Measurements from ENCODE around the gene HPSE2. TPM values are rescaled to one million over a fixed set of nuclear protein-coding genes. Genes with fewer than 3 reads are reported as not detected.

HPSE2 gene
- total and polyA plus RNA-seq, 2 donors (not counting 1 experiment from before 2014, with no cell fraction given), result not detected

DNA sequence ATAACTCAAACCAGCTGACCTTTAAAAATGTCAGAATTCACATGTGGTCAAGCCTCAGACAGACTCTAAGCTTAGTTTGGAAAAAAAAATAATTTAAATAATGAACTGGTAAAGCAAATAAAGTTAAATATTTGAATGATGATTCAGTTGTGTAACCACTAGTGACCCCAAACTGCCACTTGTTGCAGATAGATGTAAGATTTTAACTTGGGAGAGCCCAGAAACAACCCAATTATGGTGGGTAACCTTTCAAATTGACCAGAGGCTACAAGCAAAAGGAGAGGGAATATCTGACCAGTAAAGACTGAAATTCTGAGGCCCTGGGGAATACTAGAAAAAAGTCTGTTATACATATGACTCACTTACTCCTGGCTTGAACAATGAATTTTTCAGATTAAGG, 268.1 kb downstream of the HPSE2 start:
- CTCF ChIA-PET, result no interaction called here
- Histone ChIP-seq H4K20me1 (ENCODE audit: control insufficient read depth, insufficient read depth, low read length, poor library complexity, severe bottlenecking) (no peaks in the 10 kb centered on the region), H3K4me3 (ENCODE audit: control extremely low read depth in 1 of 5, extremely low read depth in 1 of 5, insufficient read depth in 1 of 5, low read depth in 2 of 5, low read length in 4 of 5) (no peak overlapping the region), H3K36me3 (replicated peaks in 1 of 2; ENCODE audit: control extremely low read depth in 1 of 2, control insufficient read depth in 1 of 2, extremely low read depth in 1 of 2, insufficient read depth in 2 of 2, low read length in 1 of 2) (no peaks in the 10 kb centered on the region), H3K4me2 (replicated peaks; ENCODE audit: low read depth, low read length, poor library complexity, severe bottlenecking) (no peak overlapping the region), H3K27ac (ENCODE audit: low read length in 2 of 2) (no peak overlapping the region), H3K9ac (ENCODE audit: low read length) (no peak overlapping the region), H3K27me3 (replicated peaks in 1 of 4; ENCODE audit: control extremely low read depth in 1 of 4, control insufficient read depth in 3 of 4, insufficient read depth in 4 of 4, low read length in 3 of 4) (no peaks in the 10 kb centered on the region), H3K4me1 (ENCODE audit: control insufficient read depth in 2 of 2, insufficient read depth in 2 of 2, low read length in 2 of 2) (no peaks in the 10 kb centered on the region), H3K79me2 (ENCODE audit: control insufficient read depth, insufficient read depth, low read length) (no peaks in the 10 kb centered on the region), H2AFZ (ENCODE audit: insufficient read depth, low read depth, low read length, poor library complexity, severe bottlenecking) (no peak overlapping the region), H3K9me3 (ENCODE audit: control extremely low read depth in 1 of 3, control insufficient read depth in 2 of 3, insufficient read depth in 1 of 3, low read length in 2 of 3) (no peaks in the 10 kb centered on the region)
- TF ChIP-seq, protein P1, sequence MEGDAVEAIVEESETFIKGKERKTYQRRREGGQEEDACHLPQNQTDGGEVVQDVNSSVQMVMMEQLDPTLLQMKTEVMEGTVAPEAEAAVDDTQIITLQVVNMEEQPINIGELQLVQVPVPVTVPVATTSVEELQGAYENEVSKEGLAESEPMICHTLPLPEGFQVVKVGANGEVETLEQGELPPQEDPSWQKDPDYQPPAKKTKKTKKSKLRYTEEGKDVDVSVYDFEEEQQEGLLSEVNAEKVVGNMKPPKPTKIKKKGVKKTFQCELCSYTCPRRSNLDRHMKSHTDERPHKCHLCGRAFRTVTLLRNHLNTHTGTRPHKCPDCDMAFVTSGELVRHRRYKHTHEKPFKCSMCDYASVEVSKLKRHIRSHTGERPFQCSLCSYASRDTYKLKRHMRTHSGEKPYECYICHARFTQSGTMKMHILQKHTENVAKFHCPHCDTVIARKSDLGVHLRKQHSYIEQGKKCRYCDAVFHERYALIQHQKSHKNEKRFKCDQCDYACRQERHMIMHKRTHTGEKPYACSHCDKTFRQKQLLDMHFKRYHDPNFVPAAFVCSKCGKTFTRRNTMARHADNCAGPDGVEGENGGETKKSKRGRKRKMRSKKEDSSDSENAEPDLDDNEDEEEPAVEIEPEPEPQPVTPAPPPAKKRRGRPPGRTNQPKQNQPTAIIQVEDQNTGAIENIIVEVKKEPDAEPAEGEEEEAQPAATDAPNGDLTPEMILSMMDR (IDR thresholded peaks at IDR 0.05), result no peak
- TF ChIP-seq EZH2 (IDR thresholded peaks at IDR 0.05; ENCODE audit: borderline replicate concordance, insufficient read depth, low read depth, low read length, poor library complexity, severe bottlenecking), result no peak
- no peak for DNase-seq
- intact Hi-C loops (cut with micrococcal nuclease), result no loop called here
- Mint-ChIP-seq H3K9me3 (ENCODE audit: insufficient read depth) (peaks cover 2% of the 10 kb centered on the region), H3K4me3 (no peak overlapping the region), H3K4me1 (no peaks in the 10 kb centered on the region), H3K27ac (no peak overlapping the region), H3K27me3 (peaks cover 11% of the 10 kb centered on the region)
- ATAC-seq (ENCODE audit: low read depth), result no peak
- POLR2A ChIA-PET, result no interaction called here

DNA sequence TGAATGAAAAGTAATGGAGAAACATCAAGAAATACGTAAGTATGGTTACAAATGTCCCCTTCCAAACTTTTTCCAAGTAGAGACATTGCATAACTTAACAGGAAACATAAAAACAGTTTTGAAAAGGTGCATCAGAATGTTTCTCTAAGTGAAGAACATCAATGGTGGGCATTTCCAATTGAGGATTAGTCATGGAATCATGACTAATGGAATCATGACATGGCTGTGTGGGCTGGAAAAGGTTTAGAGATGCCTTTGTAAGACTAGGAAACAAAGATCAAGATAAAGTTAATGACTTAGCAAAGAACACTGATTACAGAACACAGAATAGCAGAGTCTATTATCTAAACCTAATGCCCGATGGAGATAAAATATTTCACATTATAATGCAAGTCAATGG, 272.0 kb downstream of the HPSE2 start:
- Histone ChIP-seq H3K4me2 (replicated peaks; ENCODE audit: low read depth, low read length, poor library complexity, severe bottlenecking) (no peak overlapping the region), H3K27me3 (replicated peaks in 1 of 4; ENCODE audit: control extremely low read depth in 1 of 4, control insufficient read depth in 3 of 4, insufficient read depth in 4 of 4, low read length in 3 of 4) (no peaks in the 10 kb centered on the region), H3K27ac (ENCODE audit: low read length in 2 of 2) (no peak overlapping the region), H3K4me1 (ENCODE audit: control insufficient read depth in 2 of 2, insufficient read depth in 2 of 2, low read length in 2 of 2) (no peaks in the 10 kb centered on the region), H4K20me1 (ENCODE audit: control insufficient read depth, insufficient read depth, low read length, poor library complexity, severe bottlenecking) (no peaks in the 10 kb centered on the region), H3K4me3 (ENCODE audit: control extremely low read depth in 1 of 5, extremely low read depth in 1 of 5, insufficient read depth in 1 of 5, low read depth in 2 of 5, low read length in 4 of 5) (no peak overlapping the region), H2AFZ (ENCODE audit: insufficient read depth, low read depth, low read length, poor library complexity, severe bottlenecking) (no peak overlapping the region), H3K79me2 (ENCODE audit: control insufficient read depth, insufficient read depth, low read length) (no peaks in the 10 kb centered on the region), H3K9me3 (ENCODE audit: control extremely low read depth in 1 of 3, control insufficient read depth in 2 of 3, insufficient read depth in 1 of 3, low read length in 2 of 3) (no peaks in the 10 kb centered on the region), H3K9ac (ENCODE audit: low read length) (no peak overlapping the region), H3K36me3 (replicated peaks in 1 of 2; ENCODE audit: control extremely low read depth in 1 of 2, control insufficient read depth in 1 of 2, extremely low read depth in 1 of 2, insufficient read depth in 2 of 2, low read length in 1 of 2) (no peaks in the 10 kb centered on the region)
- Mint-ChIP-seq H3K4me1 (no peaks in the 10 kb centered on the region), H3K27me3 (peaks cover 11% of the 10 kb centered on the region), H3K4me3 (no peak overlapping the region), H3K9me3 (ENCODE audit: insufficient read depth) (peaks cover 2% of the 10 kb centered on the region), H3K27ac (no peak overlapping the region)
- no CpG with 5 or more reads among the region's 2 CpGs for WGBS (ENCODE audit: insufficient coverage)
- intact Hi-C loops (cut with micrococcal nuclease), result no loop called here
- ATAC-seq (ENCODE audit: low read depth), result no peak
- POLR2A ChIA-PET, result no interaction called here
- DNase-seq, result no peak
- CTCF ChIA-PET, result no interaction called here
- TF ChIP-seq, protein P1 (IDR thresholded peaks at IDR 0.05), result no peak
- TF ChIP-seq EZH2 (IDR thresholded peaks at IDR 0.05; ENCODE audit: borderline replicate concordance, insufficient read depth, low read depth, low read length, poor library complexity, severe bottlenecking), result no peak
